Stimulated activated CD4-positive, alpha-beta T cell treated with anti-CD3 and anti-CD28 coated beads, TNF-alpha, amount 100 ng/mL, for 1 hour (primary cell): ENCODE results near the gene NLRP3.
A peak's percentile ranks its signal among the peaks of the same experiment; 100 is the strongest.

ENCODE experiments used
- DNase-seq, 3 donors: peaks; one replicate each; pipeline ENCODE4 v3.0.0-alpha.2; 2020; ENCODE audit warnings: low read depth in 3 of 3, low spot score in 1 of 3

Gene NLRP3

DNA sequence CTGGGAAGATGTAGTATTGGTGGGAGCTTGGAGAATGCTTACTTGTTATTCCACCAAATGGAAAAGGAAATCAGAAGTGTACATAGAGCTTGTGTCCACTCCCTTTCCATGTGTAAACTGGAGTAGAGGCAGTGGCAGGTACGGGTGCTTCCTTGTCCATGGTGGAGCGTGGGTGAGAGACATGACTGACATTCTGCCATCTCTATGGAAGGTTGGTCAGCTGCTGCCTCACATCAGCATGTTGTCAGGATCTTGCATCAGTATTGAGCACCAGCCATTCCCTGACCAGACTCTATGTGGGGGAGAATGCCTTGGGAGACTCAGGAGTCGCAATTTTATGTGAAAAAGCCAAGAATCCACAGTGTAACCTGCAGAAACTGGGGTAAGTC is 19.8 kb downstream of the NLRP3 start:
- no peak for DNase-seq

DNA sequence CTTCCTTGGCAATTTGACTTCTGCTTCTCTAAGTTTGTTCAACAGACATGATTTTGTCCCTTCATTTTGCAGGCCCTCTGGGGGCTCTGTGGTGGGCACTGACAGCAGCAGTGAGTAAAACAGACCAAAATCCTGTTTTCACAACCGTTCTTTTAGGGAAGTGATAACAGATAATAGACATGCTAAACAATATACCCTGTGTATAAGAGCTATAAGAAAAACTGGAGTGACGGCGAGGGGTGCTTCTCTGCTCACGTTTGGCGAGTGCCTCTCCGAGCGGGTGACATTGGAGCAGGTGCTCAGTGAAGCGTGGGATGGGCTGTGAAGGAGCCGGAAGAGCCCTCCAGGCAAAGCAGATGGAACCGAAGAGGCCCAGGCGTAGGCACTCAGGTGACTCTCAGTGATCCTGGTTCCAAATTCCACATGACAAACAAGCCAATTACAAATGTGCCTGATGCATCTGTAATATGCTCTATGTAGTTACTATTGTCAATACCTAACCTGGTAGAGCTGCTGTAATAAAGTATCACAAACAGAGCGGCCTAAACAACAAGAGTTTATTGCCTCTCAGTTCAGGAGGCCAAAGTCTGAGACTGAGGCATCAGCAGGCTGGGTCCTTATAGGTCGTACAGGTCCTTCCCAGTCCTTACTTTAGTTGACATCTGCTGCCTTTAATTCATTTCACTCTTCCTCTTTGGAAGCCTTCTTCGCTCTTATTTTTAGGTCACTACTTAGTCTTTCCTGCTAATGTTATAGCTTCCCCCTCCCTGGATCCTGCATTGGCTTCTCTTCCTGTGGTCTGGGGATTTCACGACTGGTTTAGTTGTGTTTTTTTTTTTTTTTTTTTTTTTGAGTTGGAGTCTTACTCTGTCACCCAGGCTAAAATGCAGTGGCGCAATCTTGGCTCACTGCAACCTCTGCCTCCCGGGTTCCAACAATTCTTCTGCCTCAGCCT is 21.9 kb downstream of the NLRP3 start:
- no peak for DNase-seq

DNA sequence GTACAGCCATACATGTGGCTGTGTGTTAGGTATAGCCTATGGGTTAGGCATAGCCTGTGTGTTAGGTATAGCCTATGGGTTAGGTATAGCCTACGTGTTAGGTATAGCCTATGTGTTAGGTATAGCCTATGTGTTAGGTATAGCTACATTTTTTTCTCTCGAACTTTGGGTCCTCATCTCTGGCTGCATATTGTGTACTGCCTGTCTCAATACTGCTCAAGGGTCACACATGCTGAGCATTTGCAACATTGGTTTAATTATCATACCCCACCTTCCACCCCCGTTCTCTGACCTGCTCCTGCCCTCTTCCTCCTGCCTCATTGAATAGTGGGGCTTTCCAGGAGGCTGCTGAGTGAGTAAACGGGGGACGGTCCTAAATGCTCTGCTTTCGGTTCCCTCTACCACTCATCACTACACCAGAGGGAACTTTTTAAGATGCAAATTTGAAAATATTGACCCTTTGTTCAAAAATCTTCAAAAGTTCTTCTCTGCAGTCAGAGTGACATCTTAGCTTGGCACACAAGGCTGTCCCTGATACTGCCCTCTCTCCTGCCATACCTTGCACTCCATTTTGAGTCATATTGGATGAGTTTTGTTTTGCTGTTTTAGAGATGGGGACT is 24.1 kb downstream of the NLRP3 start:
- DNase-seq = no peak

DNA sequence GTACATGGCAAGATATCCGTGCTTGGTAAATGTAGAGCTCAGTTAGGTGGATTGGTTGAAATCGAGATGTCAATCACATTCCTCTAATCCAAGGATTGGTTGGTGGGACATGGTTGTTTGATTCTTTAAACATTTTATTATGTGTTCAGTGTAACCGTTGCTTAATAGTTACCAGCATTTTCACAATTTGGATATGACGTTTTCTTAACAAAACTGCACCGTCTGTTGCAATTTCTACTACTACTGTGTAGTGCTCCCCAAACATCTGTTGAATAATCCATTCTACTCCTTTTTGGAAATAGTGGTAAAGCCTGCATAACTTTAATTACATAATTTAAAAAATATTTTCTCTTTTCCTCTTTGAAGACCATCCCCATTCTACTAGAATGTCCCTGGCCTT is 25.6 kb downstream of the NLRP3 start:
- no peak for DNase-seq

DNA sequence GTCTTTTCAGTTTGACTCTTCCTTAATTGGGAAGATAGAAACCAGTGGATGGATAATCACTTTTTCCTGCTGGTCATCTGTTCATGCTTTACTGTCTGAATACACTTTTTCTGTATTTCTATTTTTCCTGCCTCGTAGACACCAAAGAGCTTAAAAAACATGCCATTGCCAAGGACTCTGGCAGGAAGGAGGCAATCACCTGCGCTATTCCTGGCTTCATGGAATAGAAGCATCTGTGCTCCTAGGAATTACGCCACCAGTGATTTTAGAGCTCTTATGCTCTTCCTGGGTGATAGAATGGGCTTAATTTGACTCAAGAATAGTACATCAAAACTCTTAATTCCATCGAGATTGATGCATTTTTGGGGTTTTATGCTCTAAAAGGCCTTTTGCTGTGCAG is 26.2 kb downstream of the NLRP3 start:
- no peak for DNase-seq

DNA sequence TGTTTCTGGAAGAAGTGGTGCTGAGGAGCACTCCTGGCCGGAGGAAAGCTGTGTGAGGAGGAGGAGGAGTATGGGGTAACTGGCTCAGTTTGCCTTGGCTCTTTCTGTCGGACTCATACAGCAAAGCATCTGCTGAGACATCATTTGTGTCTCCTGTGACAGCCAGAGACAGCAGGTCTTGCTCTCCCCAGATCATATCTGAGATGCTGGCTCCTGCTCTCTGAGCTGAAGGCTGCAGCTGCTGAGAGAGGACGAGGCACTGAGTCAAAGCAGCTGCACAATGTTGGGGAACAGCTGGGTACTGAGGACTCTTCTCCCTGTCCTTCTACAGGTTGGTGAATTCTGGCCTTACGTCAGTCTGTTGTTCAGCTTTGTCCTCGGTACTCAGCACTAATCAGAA is 27.7 kb downstream of the NLRP3 start:
- no peak for DNase-seq

DNA sequence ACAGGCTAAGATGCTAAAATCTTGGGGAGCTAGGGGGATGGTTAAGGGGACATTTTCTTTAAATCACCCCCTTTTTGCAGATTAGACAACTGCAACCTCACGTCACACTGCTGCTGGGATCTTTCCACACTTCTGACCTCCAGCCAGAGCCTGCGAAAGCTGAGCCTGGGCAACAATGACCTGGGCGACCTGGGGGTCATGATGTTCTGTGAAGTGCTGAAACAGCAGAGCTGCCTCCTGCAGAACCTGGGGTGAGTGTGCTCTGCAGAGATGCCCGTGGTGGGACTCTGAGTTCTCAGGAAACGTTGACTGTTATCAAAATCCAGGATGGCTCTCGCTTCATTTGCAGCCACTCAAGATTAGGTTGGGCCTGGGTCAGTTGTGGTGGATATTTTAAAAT is 28.6 kb downstream of the NLRP3 start:
- DNase-seq = no peak

DNA sequence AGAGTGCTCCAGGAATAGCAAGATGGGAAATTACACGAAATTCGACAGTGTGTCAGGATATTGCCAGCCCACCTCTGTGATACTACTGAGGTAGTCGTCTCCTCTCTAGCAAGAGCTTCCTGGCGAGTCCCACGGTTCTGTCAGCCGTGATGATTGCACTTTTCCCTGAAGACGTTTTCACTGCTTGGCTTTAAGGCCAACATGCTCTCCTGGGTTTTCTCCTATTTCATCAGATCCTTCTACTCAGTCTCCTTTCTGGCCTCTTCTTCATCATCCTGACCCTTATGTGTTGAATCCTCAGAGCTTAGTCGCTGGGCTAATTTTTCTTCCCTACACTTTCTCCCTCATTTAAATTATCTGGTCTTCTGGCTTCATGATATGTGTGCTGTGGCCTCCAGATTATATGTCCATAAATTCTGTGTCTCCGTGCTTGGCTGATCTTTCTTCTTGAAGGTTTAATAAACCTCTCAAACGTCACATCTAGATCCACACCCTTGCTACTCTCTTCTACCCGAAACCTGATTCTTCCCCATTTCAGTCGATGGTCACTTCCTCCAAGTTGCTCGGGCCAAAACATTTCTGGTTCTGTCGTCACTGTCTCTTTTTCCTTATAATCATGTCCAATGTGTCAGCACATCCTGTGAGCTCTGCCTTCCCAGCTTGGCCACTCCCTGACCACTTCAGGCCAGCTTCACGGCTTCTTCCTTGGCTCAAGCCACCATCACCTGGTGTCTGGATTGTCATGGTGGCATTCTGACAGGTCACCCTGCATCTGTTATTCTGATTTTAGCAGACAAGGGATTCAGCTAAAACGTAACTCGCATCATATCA is 29.8 kb downstream of the NLRP3 start:
- DNase-seq = no peak

DNA sequence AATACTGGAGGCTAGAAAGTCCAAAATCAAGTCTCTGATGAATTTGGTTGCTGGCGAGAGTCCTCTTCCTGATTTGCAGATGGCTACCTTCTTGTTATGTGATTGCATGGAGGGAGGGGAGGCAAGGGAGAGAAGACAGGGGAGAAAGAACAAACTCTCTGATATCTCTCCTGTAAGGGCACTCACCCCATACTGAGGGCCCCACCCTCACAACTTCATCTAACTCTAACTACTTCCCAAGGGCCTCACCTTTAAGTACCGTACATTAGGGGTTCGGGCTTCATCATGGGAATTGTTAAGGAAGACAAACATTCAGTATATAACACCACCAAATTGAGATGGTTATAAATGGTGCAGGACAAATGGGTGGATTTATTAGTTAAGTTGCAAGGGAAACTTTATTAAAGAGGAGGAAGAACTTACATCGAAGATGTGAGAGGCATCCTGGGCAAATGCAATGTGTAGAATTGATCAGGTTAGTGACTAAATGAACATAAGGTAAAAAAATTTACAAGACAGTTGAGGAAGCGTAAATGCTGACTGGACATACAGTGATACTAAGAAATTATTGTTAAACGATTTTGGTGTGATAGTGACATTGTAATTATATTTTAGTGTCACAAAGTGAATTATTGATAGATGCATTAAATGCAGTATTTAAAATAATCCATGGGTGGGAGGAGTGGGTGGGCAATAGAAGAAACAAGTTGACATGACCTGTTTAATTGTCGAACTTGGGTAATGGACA is 31.4 kb downstream of the NLRP3 start:
- no peak for DNase-seq

DNA sequence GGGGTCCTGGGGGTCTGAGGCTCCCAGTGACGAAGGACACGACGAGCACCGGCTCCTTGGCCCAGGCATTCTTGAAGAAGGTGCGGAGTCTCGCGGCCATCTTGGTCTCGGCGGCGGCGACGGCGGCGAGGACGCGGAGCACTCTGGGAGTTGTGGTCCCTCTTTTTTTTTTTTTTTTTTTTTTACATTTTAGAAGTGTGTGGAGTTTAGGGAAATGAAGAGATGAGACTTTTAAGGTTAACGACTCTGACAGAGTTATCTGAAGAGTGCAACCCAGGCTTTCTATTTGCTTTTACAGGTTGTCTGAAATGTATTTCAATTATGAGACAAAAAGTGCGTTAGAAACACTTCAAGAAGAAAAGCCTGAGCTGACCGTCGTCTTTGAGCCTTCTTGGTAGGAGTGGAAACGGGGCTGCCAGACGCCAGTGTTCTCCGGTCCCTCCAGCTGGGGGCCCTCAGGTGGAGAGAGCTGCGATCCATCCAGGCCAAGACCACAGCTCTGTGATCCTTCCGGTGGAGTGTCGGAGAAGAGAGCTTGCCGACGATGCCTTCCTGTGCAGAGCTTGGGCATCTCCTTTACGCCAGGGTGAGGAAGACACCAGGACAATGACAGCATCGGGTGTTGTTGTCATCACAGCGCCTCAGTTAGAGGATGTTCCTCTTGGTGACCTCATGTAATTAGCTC is 32.3 kb downstream of the NLRP3 start:
- DNase-seq = peak in 1 of 3 donors; percentile 8

DNA sequence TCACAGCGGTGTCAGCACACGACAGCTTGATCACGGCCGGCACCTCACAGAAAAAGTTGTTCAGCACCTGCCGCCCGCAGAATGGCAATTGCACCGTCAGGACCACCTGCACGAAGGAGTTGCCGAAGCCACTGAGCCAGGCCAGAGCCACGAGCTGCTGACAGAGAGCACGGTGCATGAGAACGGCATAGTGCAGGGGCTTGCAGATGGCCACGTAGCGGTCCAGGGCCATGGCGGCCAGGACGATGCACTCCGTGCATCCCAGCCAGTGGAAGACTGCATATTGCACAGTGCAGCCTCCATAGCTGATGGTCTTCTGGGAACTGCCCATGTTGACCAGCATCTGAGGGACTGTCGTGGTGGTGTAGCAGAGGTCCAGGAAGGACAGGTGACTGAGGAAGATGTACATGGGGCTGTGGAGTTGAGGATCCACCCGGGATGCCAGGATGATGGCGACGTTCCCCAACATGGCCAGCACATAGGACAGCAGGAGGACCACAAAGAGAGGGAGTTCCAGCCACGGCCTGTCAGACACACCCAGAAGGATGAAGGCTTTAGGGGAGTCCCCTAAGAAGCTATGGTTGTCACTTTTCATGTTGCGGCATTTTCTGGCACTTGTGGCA is 35.5 kb downstream of the NLRP3 start:
- DNase-seq = no peak

DNA sequence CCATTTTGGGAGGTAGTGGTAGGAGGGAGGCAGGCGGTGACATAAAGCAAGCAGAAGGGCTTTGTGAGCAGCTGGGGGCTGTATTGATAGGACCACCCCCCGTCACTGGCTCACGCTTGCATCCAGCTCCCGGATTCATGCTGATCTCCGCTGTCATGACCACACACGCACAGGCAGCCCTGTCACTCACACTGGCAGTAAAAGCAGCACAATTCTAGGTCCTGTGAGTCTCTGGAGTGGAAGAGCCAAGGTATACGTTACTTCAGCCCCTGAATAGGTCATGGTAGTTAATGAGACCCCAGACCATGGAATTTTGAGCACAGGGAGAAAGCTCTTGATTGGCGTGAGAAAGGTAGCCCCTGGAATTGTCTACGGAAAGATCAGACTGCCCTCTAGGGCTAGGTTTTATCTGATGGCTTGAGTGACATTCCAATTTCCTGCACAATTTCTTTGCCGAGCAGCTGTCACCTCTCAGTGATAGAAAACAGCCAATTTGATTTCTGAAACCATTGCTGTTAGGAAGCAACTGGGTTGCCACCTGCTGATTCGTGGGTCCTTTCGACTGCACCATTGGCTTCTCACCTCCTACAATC is 36.6 kb downstream of the NLRP3 start:
- no peak for DNase-seq

DNA sequence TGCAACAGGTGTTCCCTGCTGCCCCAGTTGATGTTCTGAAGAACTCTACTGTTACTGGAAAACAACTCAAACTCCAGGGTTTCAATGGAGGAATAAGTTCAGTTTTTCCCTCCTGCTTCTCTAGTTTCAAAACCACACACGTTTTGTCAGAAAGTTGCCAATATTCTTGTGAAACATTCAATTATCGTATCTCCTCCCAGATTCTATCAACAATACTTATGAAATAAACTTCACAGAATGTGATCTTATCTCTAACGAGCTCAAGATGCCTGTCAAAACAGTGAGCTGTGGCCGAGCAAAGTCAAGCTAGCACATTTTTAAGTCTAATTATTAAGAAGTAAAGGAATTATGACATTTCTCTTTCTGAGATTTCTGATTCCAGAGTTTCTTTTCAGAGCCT is 37.3 kb downstream of the NLRP3 start:
- DNase-seq = no peak

DNA sequence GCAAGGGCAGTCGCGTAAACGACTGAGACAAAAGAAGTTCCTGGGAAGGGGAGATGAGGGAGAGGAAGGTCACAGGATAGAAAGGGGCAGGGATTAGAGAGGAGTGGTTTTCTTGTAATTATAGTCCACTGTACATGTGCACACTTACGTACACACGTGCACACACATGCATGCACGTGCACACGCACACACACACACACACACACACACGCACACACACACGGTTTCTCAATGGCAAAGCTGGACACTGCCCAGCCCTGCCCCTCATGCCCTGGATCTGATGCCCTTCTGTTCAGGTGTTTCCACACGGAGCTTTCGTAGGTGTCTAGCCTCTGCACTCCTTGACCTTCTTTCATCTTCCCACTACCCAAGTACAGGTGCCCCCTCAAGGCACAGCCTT is 38.0 kb downstream of the NLRP3 start:
- DNase-seq = no peak

DNA sequence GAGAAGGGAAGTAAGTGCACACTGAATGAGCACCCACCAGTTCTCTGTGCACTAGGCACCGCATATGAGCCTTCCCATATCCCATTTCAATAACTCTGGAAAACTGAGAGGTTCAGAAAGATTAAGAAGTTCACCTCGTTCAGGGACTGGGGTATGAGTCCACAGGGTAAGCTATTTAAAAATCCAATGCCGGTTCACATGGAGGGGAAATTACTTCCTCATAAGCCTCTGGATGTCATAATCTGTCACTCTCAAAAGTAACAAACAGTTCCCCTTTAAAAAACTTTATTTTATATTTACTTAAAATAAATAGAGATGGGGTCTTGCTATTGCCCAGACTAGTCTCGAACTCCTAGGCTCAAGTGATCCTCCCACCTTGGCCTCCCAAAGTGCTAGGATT is 40.0 kb downstream of the NLRP3 start:
- DNase-seq = no peak

DNA sequence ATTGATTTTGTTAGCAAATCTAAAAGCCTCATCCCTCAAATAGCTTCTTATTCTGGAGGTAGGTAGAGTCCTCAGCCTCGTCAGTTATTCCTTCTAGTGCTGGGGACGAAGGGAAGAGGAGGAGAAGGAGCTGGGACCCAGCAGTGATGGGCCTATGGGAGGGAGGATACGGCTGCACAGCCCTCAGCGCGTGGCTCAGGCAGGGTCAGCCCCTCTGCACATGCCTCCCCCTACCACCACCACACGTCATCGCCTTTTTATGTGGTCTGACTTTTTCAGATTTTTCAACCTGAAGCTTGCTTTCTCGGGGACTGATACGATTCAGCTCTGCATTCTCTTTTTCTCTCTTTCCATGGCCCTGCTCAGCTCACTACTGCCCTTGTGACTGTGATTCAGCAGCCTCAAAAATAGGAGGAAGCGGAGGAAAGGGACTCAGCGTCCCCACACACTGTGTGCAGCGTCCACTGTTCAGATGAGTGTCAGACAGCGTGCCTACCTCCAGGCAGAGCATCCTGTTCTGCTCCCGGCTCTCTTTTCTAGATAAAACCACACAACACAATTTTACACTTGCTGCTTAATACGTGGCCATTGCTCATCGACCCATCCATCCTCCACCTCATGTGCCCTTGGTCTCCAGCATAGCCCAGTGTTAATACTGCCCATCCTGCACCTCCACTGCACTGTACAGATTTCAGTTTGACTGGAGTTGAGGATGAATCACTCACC is 41.1 kb downstream of the NLRP3 start:
- no peak for DNase-seq

DNA sequence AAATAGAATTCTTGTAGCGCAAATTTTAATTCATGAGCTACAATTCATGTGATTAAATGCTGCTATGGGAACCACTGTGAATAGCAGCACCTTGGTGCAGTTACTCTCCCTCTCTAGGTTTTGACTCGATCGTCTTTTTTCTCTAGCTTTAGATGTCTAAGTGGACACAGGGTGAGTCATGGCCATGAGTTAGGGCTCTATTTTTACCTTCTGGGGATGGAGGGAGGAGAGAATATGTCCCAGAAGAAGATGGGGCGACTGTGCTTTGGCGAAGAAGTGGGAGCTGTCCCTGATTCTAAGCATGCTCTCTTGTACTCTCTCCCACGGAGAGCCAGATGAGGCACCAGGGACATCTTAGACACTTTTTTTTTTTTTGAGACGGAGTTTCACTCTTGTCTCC is 43.5 kb downstream of the NLRP3 start:
- DNase-seq = no peak

DNA sequence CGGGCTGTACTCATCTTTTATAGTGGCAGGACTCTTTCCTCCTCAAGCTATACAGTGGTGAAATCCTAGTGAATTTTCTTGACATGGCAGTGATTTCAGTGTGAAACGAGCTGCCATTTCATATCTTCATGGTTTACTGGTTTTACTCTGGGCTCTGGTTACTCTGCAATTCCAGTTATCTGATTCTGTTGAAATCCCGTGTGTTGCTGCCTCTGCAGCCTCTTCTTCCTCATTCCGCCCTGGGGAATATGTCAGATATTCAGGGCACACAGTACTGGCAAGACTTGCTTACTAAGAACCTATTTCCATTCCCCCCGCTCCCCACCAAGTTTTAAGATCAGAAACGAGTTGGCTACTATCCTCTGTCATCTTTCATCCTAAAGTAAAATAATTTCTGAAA is 49.8 kb downstream of the NLRP3 start:
- DNase-seq = no peak

DNA sequence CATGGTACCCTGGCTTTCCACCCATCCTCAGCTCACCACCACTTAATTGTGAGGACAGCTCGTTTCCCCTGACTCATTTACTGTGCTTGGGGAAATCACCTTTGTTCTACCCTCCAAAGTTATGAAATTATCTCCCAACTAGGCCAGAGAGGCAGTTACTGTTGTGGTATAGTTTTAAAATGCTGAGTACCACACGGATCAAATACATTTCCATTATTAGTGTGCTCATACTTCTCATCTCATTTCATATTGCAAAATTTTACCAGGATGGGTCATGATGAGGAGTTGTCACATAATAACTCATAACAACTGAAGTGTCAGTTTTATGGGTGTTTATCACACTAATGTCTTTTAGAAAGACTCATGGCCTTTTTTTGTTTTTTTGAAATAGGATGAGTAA is 51.2 kb downstream of the NLRP3 start:
- no peak for DNase-seq
